K562 (cell line): ENCODE measurements around the gene ELMO3. TPM values are rescaled to one million over a fixed set of nuclear protein-coding genes. Genes with fewer than 3 reads are reported as not detected.
A peak's percentile ranks its signal among the peaks of the same experiment; 100 is the strongest.

Experiments used
- ATAC-seq: fragments of 200-7000 bp; cut with Tn5 transposase; 3 replicates; pipeline ENCODE4 v1.9.1; 2020; ENCODE audit warnings: moderate library complexity
- BruUV-seq: library from RNA; stranded (reverse); fragments of 400-500 nt; replicated peaks from 2 replicates; lab custom pipeline; 2021; lab: Mats Ljungman, UMichigan
- CTCF ChIA-PET: fragments of 300-600 bp; formaldehyde crosslinking; extraction: SDS; loops from one replicate; lab custom pipeline; 2021; ENCODE audit warnings: low intra/inter-chr PET ratio; lab: Yijun Ruan, JAX
- POLR2A ChIA-PET: fragments of 300-600, 350-650 bp; sonication (Branson Sonifier 250); formaldehyde crosslinking; extraction: SDS; loops from one replicate; lab custom pipeline; 2021; ENCODE audit warnings: antibody characterized with exemption, inconsistent platforms; lab: Yijun Ruan, JAX
- DNase-seq, 4 experiments: peaks; one replicate each; pipeline versions ENCODE4 v3.0.0 to v3.0.0-alpha.2; 2011 to 2018; ENCODE audit warnings: low spot score in 3 of 4, mixed read lengths in 3 of 4; ENCODE audit errors: extremely low read depth in 1 of 4
- FAIRE-seq: peaks from 2 replicates; lab custom pipeline; 2011; peaks lifted over from hg19 to GRCh38; lab: Jason Lieb, UNC
- H2AFZ ChIP-seq: 2 replicates; pipeline ENCODE4 v1.6.0; 2011; ENCODE audit warnings: low read depth, low read length, control low read depth, inconsistent platforms
- H3K27ac ChIP-seq: fragments of 200-600 bp; 3 replicates; pipeline ENCODE4 v1.8.0; 2011; ENCODE audit warnings: low read depth, mild to moderate bottlenecking, control low read depth, inconsistent platforms, low read length, moderate library complexity, mixed read lengths; ENCODE audit errors: extremely low read depth
- H3K27me3 ChIP-seq, 2 experiments: fragments of 300-600 bp in 1 of 2; 2 replicates in 1 of 2; 3 replicates in 1 of 2; pipeline versions ENCODE4 v1.6.0 to v1.8.0; 2011; ENCODE audit warnings: inconsistent platforms in 2 of 2, low read length in 2 of 2, mild to moderate bottlenecking in 1 of 2, mixed read lengths in 1 of 2, moderate library complexity in 1 of 2; ENCODE audit not compliant: control insufficient read depth in 2 of 2, insufficient read depth in 2 of 2
- H3K36me3 ChIP-seq: fragments of 300-600 bp; 3 replicates; pipeline ENCODE4 v1.8.0; 2011; ENCODE audit warnings: mild to moderate bottlenecking, low read length, inconsistent platforms; ENCODE audit not compliant: control insufficient read depth, insufficient read depth
- H3K4me1 ChIP-seq, 2 experiments: fragments of 200-600 bp in 1 of 2; replicated peaks in 1 of 2; 2 replicates in 1 of 2; 3 replicates in 1 of 2; pipeline versions ENCODE4 v1.5.1 to v1.8.0; 2011; ENCODE audit warnings: inconsistent platforms in 2 of 2, low read length in 2 of 2, mild to moderate bottlenecking in 1 of 2, mixed read lengths in 1 of 2, moderate library complexity in 1 of 2; ENCODE audit not compliant: control insufficient read depth in 2 of 2, insufficient read depth in 2 of 2
- H3K4me2 ChIP-seq: 2 replicates; pipeline ENCODE4 v1.6.1; 2011; ENCODE audit warnings: low read length, control low read depth, inconsistent platforms, mixed read lengths; ENCODE audit not compliant: insufficient read depth
- H3K4me3 ChIP-seq: fragments of 200-600 bp; sonication (generic), shearing (Covaris generic); 2 replicates; pipeline ENCODE4 v1.5.1; 2016; ENCODE audit warnings: control low read depth, inconsistent platforms
- H3K79me2 ChIP-seq: fragments of 200-600 bp; 3 replicates; pipeline ENCODE4 v1.8.0; 2011; ENCODE audit warnings: low read length, inconsistent platforms; ENCODE audit not compliant: control insufficient read depth, insufficient read depth
- H3K9ac ChIP-seq, 2 experiments: 2 replicates each; pipeline versions ENCODE4 v1.6.0 to v1.6.1; 2011; ENCODE audit warnings: low read depth in 2 of 2, low read length in 2 of 2, control low read depth in 1 of 2, inconsistent platforms in 1 of 2, mild to moderate bottlenecking in 1 of 2, mixed read lengths in 1 of 2; ENCODE audit not compliant: insufficient read depth in 1 of 2
- H3K9me1 ChIP-seq: one replicate; pipeline ENCODE4 v1.6.0; 2011; ENCODE audit warnings: inconsistent platforms, mild to moderate bottlenecking, low read length, moderate library complexity; ENCODE audit not compliant: control insufficient read depth, insufficient read depth
- H3K9me3 ChIP-seq: replicated peaks from 2 replicates; pipeline ENCODE4 v1.5.1; 2011; ENCODE audit warnings: low read depth, low read length, inconsistent platforms; ENCODE audit not compliant: control insufficient read depth, insufficient read depth
- H4K20me1 ChIP-seq: replicated peaks from 2 replicates; pipeline ENCODE4 v1.6.1; 2011; ENCODE audit warnings: low read length, inconsistent platforms, mixed read lengths; ENCODE audit not compliant: control insufficient read depth, insufficient read depth
- ARHGAP35 ChIP-seq: fragments of 450-650 bp; IDR thresholded peaks from 2 replicates; pipeline ENCODE4 v1.6.1; 2018; ENCODE audit not compliant: partially characterized antibody
- ARID3A ChIP-seq: IDR thresholded peaks from 2 replicates; pipeline ENCODE4 v1.6.1; 2012; ENCODE audit warnings: low read depth, low read length, improper control_type of control experiment, borderline replicate concordance
- CGGBP1 ChIP-seq: fragments of 250-450 bp; sonication (Bioruptor Pico); IDR thresholded peaks from 2 replicates; pipeline ENCODE4 v1.9.0; 2021; ENCODE audit warnings: mild to moderate bottlenecking
- HDAC8 ChIP-seq: fragments of 450-650 bp; IDR thresholded peaks from 2 replicates; pipeline ENCODE4 v1.6.1; 2016; ENCODE audit warnings: mild to moderate bottlenecking, missing genetic modification characterization, moderate library complexity, missing compliant biosample characterization
- HLTF ChIP-seq: fragments of 450-650 bp; IDR thresholded peaks from 2 replicates; pipeline ENCODE4 v1.6.1; 2016
- MYC ChIP-seq, 2 experiments: fragments of 250-450 bp in 1 of 2; sonication (Bioruptor Pico) in 1 of 2; IDR thresholded peaks; 2 replicates each; pipeline versions ENCODE4 v1.5.1 to v1.6.1; 2012 to 2021; ENCODE audit warnings: low read depth in 2 of 2, borderline replicate concordance in 1 of 2, improper control_type of control experiment in 1 of 2, low read length in 1 of 2, mild to moderate bottlenecking in 1 of 2, moderate library complexity in 1 of 2
- NR0B1 ChIP-seq: fragments of 450-650 bp; IDR thresholded peaks from one replicate; pipeline ENCODE4 v1.6.1; 2018; ENCODE audit warnings: mild to moderate bottlenecking, moderate library complexity; ENCODE audit not compliant: partially characterized antibody
- NR1H2 ChIP-seq: sonication (generic); formaldehyde crosslinking; IDR thresholded peaks from 2 replicates; pipeline ENCODE4 v1.4.0; 2020; ENCODE audit warnings: mild to moderate bottlenecking, missing genetic modification reagents
- RERE ChIP-seq: sonication (generic); formaldehyde crosslinking; IDR thresholded peaks from 2 replicates; pipeline ENCODE4 v1.8.0; 2023; ENCODE audit warnings: missing genetic modification reagents, mild to moderate bottlenecking, borderline replicate concordance
- SNRNP70 ChIP-seq: fragments of 200-400 bp; formaldehyde crosslinking; optimal IDR thresholded peaks from 2 replicates; pipeline ENCODE3; 2017; ENCODE audit warnings: low read depth, low read length
- ZNF24 ChIP-seq: fragments of 450-650 bp; IDR thresholded peaks from 2 replicates; pipeline ENCODE4 v1.6.1; 2016
- WGBS: fragments of 100-300 bp; shearing (Covaris generic); methylation state at CpG from one replicate; pipeline ENCODE4 v1.1.6; 2016; ENCODE audit warnings: low coverage, mixed read lengths; ENCODE audit not compliant: insufficient coverage; ENCODE audit errors: missing lambda C conversion rate; 5-methylcytosine and 5-hydroxymethylcytosine counted together
- in situ Hi-C: fragments of 300-500 bp; cut with MboI; formaldehyde crosslinking; loops from 4 replicates; pipeline ENCODE4 v1.15.0; 2018; ENCODE audit warnings: inconsistent platforms, mixed read lengths
- intact Hi-C: fragments of 100-400 bp; cut with micrococcal nuclease; formaldehyde crosslinking; loops from 2 replicates; pipeline ENCODE4 v1.14.2; 2022
- polyA plus RNA-seq, 8 experiments: library from polyadenylated mRNA; depleted of rRNA in 4 of 8; stranded (reverse) in 5 of 8; unstranded in 3 of 8; fragments of >200 nt; fragmentation: Nextera tagmentation in 2 of 8; fragmentation: Illumina TruSeq in 1 of 8; extraction: Ambion mirVana in 2 of 8; extraction: Trizol in 1 of 8; gene quantifications; 2 replicates each; pipeline versions ENCODE4 v1.2.1 to v1.2.3, GENCODE V29; 2011 to 2014; ENCODE audit warnings: inconsistent platforms in 1 of 8, missing spikeins in 1 of 8
- total RNA-seq, 7 experiments: library from RNA; depleted of rRNA in 6 of 7; stranded (reverse); fragments of >200 nt in 6 of 7; fragmentation: Illumina TruSeq in 2 of 7; extraction: Trizol in 2 of 7; gene quantifications; 2 replicates each; pipeline versions ENCODE4 v1.2.1 to v1.2.3, GENCODE V29; 2011 to 2021; ENCODE audit warnings: low replicate concordance in 1 of 7

ELMO3 gene
- total and polyA plus RNA-seq, 9 of the 15 experiments (the other 6 are each of a cell fraction or from before 2014, with no cell fraction given) = 0.04 to 5.1 (median 1.5) TPM

- H2AFZ ChIP-seq = peak within 1 kb of the TSS; percentile 97
- CTCF ChIA-PET = no interaction called here
- DNase-seq (peak; percentile 96 to 99 (median 98)), ATAC-seq (peak; percentile 98), FAIRE-seq (peak; percentile 100)
- no peaks in the 10 kb centered on the region for H3K27me3 ChIP-seq
- H3K9ac ChIP-seq = peak within 1 kb of the TSS; percentile 94 to 97
- peaks cover 49% of the 10 kb centered on the region; the same call in 2 of the 3 replicates for H3K36me3 ChIP-seq
- no peaks in the 10 kb centered on the region for H3K9me1 ChIP-seq
- POLR2A ChIA-PET = interaction anchor here (0.5 to 2.8 kb wide), 11 partner anchors 8 to 132 kb away, joined by 3 to 31 read pairs (median 5); no protein-coding TSS in a partner anchor
- peak within 1 kb of the TSS; percentile 98 for H3K4me3 ChIP-seq
- peak within 1 kb of the TSS; percentile 74 for H3K27ac ChIP-seq
- WGBS = under 1% methylated on average over 40 of the region's 46 CpGs
- BruUV-seq = no TSS peak
- no peaks in the 10 kb centered on the region for H4K20me1 ChIP-seq
- H3K79me2 ChIP-seq = peaks cover 21% of the 10 kb centered on the region
- intact Hi-C loops (loop anchor here (5.0 kb wide), 1 partner anchor 35 kb away; the partner anchor contains the start of genes E2F4 and EXOC3L1), in situ Hi-C loops (no loop called here)
- peaks cover 18 to 20% of the 10 kb centered on the region in 2 experiments for H3K4me1 ChIP-seq
- peak within 1 kb of the TSS; percentile 100 for H3K4me2 ChIP-seq
- H3K9me3 ChIP-seq = no peaks in the 10 kb centered on the region
- TF ChIP-seq MYC (IDR thresholded peaks at IDR 0.05; ENCODE audit: low read depth, low read length) = peak; percentile 84
- 0 out of 2 replicates have a peak, but pooled peaks have one; percentile 27 for TF ChIP-seq MYC (CRISPR knock-in tag; IDR thresholded peaks at IDR 0.05; ENCODE audit: borderline replicate concordance, low read depth)
- no peak for TF ChIP-seq ARID3A
- TF ChIP-seq RERE = no peak
- no peak for TF ChIP-seq ARHGAP35
- no peak for TF ChIP-seq ZNF24
- no peak for TF ChIP-seq NR1H2 (CRISPR knock-in tag)
- no peak for TF ChIP-seq NR0B1
- TF ChIP-seq SNRNP70 = no peak
- TF ChIP-seq CGGBP1 (CRISPR knock-in tag) = no peak
- TF ChIP-seq HDAC8 (tag) = no peak
- TF ChIP-seq HLTF = peak; percentile 36; the same call in 1 of the 2 replicates
Observed at GRCh38 chr16:67226804-67227566, 28.1 kb downstream of the ELMO3 start, which contains the start of gene TMEM208. TMEM208 (plus strand) TSS chr16:67227130; CDS start chr16:67227219, 89 bp downstream.
